Measurements from ENCODE around the gene MAPK8IP2. TPM values are rescaled to one million over a fixed set of nuclear protein-coding genes. Genes with fewer than 3 reads are reported as not detected.
A peak's percentile ranks its signal among the peaks of the same experiment; 100 is the strongest.
"Not testable (repeated sequence)": the region's sequence is repeated elsewhere in the genome, so short reads cannot be mapped to it uniquely, and the experiment has no call there.

MAPK8IP2 gene
- total and polyA plus RNA-seq, 2 experiments from 2014 or later = 0.42 to 1.7 TPM

DNA sequence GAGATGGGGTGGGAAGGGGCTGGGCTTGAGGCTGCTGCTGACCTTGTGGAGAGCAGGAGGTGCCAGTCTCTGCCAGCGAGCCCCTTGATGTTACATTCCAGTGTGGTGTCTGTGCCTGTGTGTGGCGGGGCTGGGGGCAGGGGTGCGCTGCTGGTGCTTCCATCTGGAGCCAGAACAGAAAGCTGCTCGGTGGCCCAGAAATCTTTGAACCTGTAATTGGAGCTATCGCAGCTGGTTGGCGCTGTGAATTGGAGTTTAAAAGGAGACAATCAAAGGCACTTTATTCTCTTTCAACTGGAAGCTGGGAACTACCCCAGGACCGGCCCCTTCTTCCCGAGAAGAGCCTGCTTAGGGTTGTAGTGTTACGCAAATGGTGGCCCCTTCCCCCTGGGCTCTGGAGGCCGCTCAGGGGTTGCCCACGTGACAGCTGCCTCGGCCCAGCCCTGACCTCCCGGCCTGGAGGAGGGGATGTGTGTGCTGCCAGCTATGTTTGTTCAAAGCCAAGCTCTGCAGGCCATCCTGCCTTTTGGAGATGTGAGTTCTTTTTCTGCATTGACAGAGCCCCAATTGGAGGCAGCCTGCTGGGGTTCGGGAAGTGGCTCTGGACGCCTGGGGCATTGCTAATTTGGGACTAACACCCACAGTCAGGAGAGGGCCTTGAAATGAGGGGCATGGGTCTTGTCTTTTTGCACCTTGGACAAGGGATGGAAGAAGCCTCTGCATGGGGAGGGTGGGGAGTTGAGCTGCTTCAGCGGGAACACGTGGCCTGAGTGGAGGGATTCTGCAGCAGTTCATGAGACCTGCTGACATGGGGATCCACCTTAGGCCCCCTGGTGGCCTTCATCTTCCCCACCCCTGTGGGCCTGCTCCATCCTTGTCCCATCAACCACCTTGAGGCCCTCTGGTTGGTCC is 41.4 kb downstream of the MAPK8IP2 start:
- peak; percentile 53 for TF ChIP-seq CTCF (IDR thresholded peaks at IDR 0.05; ENCODE audit: low read depth, low read length)
- Histone ChIP-seq H3K36me3 (no peaks in the 10 kb centered on the region), H3K4me3 (no peak overlapping the region), H3K9me3 (ENCODE audit: low read depth) (no peaks in the 10 kb centered on the region), H3K27ac (peak overlapping the region; percentile 37), H3K4me1 (ENCODE audit: low read depth) (peaks cover 14% of the 10 kb centered on the region), H3K27me3 (peaks cover 24% of the 10 kb centered on the region)
- DNase-seq (ENCODE audit: low read depth in 1 of 2, low spot score in 1 of 2) = peak; percentile 65 to 75

DNA sequence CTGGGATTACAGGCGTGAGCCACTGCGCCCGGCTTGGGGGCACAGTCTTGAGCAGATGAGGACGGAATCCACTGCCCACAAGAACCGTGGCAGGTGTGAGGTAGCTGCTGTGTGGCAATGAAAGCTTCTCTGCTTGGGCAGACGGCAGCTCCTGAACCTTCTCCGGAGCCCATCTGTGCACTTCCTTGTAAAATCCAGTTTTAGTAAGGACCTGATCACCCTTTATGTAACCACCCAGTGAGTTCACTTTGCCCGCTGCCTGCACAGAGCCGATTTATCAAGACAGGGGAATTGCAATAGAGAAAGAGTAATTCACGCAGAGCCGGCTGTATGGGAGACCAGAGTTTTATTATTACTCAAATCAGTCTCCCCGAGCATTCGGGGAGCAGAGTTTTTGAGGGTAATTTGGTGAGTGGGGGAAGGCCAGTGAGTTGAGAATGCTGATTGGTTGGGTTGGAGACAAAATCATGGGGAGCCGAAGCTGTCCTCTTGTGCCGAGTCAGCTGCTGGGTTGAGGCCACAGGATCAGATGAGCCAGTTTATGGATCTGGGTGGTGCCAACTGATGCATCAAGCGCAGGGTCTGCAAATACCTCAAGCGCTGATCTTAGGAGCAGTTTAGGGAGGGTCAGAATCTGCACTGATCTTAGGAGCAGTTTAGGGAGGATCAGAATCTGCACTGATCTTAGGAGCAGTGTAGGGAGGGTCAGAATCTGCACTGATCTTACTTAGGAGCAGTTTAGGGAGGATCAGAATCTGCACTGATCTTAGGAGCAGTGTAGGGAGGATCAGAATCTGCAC is 42.6 kb downstream of the MAPK8IP2 start:
- not testable (repeated sequence) for H3K36me3 ChIP-seq; H3K4me3 ChIP-seq; DNase-seq (ENCODE audit: low read depth in 1 of 2, low spot score in 1 of 2); H3K27ac ChIP-seq; H3K9me3 ChIP-seq (ENCODE audit: low read depth)
- Histone ChIP-seq H3K27me3 (peaks cover 24% of the 10 kb centered on the region), H3K4me1 (ENCODE audit: low read depth) (peaks cover 14% of the 10 kb centered on the region)

DNA sequence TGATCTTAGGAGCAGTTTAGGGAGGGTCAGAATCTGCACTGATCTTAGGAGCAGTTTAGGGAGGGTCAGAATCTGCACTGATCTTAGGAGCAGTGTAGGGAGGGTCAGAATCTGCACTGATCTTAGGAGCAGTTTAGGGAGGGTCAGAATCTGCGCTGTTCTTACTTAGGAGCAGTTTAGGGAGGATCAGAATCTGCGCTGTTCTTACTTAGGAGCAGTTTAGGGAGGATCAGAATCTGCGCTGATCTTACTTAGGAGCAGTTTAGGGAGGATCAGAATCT is 43.2 kb downstream of the MAPK8IP2 start:
- not testable (repeated sequence) for H3K4me3 ChIP-seq; DNase-seq (ENCODE audit: low read depth in 1 of 2, low spot score in 1 of 2); H3K9me3 ChIP-seq (ENCODE audit: low read depth); H3K36me3 ChIP-seq; H3K27ac ChIP-seq
- peaks cover 14% of the 10 kb centered on the region for H3K4me1 ChIP-seq (ENCODE audit: low read depth)
- peaks cover 24% of the 10 kb centered on the region for H3K27me3 ChIP-seq

- Histone ChIP-seq H3K27ac (no peak overlapping the region), H3K4me3 (no peak overlapping the region), H3K4me1 (ENCODE audit: low read depth) (no peaks in the 10 kb centered on the region), H3K27me3 (no peaks in the 10 kb centered on the region), H3K9me3 (ENCODE audit: low read depth) (no peaks in the 10 kb centered on the region), H3K36me3 (no peaks in the 10 kb centered on the region)
- no peak for TF ChIP-seq CTCF (IDR thresholded peaks at IDR 0.05; ENCODE audit: low read depth, low read length)
- DNase-seq (ENCODE audit: low read depth in 1 of 2, low spot score in 1 of 2) = no peak
Observed at GRCh38 chr22:50653256-50653655, 52.7 kb downstream of the MAPK8IP2 start.

GRCh38 chr22:50654664-50655063 is 54.1 kb downstream of the MAPK8IP2 start:
- H3K4me1 ChIP-seq (ENCODE audit: low read depth); H3K36me3 ChIP-seq; H3K27me3 ChIP-seq; H3K27ac ChIP-seq; H3K9me3 ChIP-seq (ENCODE audit: low read depth); DNase-seq (ENCODE audit: low read depth in 1 of 2, low spot score in 1 of 2); H3K4me3 ChIP-seq: not testable (repeated sequence)

- H3K4me1 ChIP-seq (ENCODE audit: low read depth) = no peaks in the 10 kb centered on the region
- no peak for TF ChIP-seq CTCF (IDR thresholded peaks at IDR 0.05; ENCODE audit: low read depth, low read length)
- no peaks in the 10 kb centered on the region for H3K27me3 ChIP-seq
- H3K4me3 ChIP-seq = no peak overlapping the region
- no peaks in the 10 kb centered on the region for H3K36me3 ChIP-seq
- no peaks in the 10 kb centered on the region for H3K9me3 ChIP-seq (ENCODE audit: low read depth)
- DNase-seq (ENCODE audit: low read depth in 1 of 2, low spot score in 1 of 2) = peak in 1 of 2 donors; percentile 63
- H3K27ac ChIP-seq = no peak overlapping the region
Observed at GRCh38 chr22:50656122-50657070, 55.8 kb downstream of the MAPK8IP2 start.

Data from cardiac muscle cell (in vitro differentiated cells and primary cell).